ENCODE results near the gene PGF. TPM values are rescaled to one million over a fixed set of nuclear protein-coding genes. Genes with fewer than 3 reads are reported as not detected.
A peak's percentile ranks its signal among the peaks of the same experiment; 100 is the strongest.

PGF gene
- polyA plus RNA-seq, 3 donors, result 6.9 to 8.2 (median 7.0) TPM

GRCh38 chr14:74921987-74922751 is 33.2 kb downstream of the PGF start:
- DNase-seq (ENCODE audit: low read depth in 3 of 3, low spot score in 2 of 3), result no peak

DNA sequence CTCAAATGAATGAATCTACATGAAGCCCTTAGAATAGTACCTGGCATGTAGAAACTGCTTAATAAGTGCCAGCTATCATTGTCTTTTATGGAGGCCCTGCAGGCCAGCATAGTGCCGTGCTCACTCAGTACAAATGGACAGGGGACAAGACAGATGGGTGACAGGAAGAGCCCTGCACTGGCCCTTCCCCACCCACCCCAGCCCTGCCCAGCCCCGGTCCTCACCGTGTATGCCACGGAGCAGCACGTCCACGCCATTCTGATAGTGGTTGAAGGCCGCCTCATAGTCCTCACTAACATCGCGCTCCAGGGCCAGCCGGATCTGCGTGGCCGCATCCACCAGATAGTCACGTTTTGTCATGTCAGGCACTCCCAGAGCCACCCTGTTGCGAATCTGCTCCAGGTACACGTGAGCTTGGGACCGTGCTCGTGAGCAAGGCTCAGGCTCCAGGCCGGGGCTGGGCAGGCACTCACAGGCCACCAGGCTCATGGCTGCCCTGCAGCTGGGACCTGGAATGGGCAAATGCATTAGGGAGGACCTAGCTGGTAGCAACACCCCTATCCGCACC is 34.3 kb downstream of the PGF start:
- no peak for DNase-seq (ENCODE audit: low read depth in 3 of 3, low spot score in 2 of 3)

GRCh38 chr14:74920281-74920680 is 35.1 kb downstream of the PGF start:
- no peak for DNase-seq (ENCODE audit: low read depth in 3 of 3, low spot score in 2 of 3)

GRCh38 chr14:74919421-74920165 is 35.8 kb downstream of the PGF start:
- no peak for DNase-seq (ENCODE audit: low read depth in 3 of 3, low spot score in 2 of 3)

DNA sequence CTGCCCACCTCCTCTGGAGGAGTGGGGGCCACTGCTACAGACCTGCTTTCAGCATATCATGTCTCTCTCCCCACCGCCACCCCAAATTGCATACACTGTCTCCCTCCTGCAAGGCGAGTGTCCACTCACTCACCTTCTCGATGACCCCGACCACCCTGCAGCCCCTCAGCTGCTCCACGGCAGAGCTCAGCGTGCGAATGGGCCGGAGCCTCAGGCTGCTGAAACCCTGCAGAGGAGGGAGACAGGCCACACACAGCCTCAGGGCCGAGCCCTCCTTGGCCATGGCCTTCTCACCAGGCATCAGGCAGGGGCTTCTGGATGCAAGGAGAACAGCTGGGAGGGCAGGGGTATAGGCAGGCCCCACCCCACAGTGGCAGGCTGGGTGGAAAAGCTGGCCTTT is 37.0 kb downstream of the PGF start:
- DNase-seq (ENCODE audit: low read depth in 3 of 3, low spot score in 2 of 3), result no peak

- no peak for DNase-seq (ENCODE audit: low read depth in 3 of 3, low spot score in 2 of 3)
Observed at GRCh38 chr14:74917646-74918081, 37.7 kb downstream of the PGF start.

GRCh38 chr14:74917178-74917543 is 38.2 kb downstream of the PGF start:
- no peak for DNase-seq (ENCODE audit: low read depth in 3 of 3, low spot score in 2 of 3)

DNA sequence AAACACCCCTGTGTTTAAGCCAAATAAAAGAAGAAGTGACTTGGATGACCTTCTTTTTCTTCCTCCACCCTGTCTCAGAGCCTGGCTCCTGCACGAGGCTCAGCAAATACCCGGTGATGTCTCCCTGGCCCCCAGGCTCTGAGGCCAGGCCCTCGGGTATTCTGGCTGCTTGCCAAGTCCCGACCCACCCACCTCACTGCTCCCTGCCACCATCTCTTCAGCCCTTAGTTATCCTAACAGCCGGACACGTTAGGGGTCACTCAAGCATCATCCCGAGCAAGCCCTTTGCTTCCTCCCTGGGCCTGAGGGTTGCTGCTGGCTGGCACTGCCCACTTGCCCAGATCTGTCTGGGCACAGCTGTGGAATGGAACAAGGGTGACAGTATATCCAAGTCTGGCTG is 39.6 kb downstream of the PGF start:
- no peak for DNase-seq (ENCODE audit: low read depth in 3 of 3, low spot score in 2 of 3)

- DNase-seq (ENCODE audit: low read depth in 3 of 3, low spot score in 2 of 3), result no peak
Observed at GRCh38 chr14:74915426-74915825, 40.0 kb downstream of the PGF start.

DNA sequence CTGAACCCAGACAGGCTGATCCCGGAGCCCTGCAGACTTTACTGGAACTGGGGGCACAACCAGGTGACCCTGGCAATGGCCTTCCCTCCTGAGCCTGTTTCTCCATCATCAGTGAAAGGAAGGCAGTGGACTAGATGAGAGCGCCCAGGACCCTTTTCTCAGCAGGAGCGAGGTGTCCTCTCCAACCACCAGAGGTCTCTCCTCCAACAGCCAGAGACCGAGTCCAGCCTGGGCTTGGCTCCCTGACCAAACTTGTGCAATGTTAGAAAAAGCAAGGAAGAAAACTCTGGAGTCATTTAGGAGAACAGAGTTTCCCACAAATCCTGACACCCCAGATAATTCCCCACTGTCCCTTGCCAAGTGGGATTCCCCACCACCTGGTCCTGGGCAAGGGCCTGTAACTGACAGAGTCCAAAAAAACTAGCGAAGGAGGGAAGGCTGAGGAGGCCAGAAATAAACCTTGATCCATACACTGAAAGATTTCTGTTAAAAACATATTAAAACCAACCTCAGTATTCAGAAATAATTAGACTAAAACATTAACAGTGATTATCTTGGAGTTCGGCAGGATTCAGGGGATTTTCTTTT is 41.3 kb downstream of the PGF start:
- DNase-seq (ENCODE audit: low read depth in 3 of 3, low spot score in 2 of 3), result peak in 1 of 3 donors; percentile 54

DNA sequence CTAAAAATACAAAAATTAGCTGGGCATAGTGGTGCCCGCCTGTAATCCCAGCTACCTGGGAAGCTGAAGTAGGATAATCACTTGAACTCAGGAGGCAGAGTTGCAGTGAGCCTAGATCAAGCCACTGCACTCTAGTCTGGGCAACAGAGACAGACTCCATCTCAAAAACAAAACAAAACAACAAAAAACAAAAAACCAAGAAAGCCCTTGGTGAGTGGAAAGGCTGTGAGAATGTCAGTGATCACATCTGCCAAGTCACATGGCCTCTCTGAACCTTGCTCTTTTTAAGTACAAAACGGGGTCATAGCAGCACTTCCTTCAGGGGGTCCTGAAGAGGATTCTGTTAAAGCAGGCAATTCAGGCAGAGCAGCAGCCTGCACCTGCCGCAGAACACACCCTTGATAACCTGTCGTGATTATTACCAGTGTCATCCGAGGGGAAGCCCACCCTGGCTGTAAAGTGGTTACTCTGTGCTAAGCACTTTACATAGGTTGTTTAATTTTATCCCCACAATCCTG is 41.9 kb downstream of the PGF start:
- DNase-seq (ENCODE audit: low read depth in 3 of 3, low spot score in 2 of 3), result no peak

DNA sequence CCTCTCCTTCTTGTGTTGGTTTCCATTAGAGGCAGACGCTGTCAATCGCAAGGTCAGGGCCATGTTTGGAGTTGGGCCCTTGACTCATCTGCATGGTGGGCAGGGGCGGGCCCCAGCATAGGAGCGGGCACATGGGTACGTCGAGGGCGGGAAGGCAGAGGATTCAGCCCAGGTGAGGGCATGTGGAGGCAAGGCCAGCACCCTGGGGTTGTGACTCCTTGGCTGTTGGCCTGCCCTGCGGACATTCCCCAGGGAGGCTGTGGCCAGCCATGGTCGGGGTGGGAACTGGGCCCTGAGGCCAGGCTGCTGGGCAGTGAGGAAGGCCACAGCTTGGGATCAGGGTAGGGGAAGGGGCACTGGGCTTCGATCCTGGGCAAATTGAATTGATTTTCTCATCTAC is 42.6 kb downstream of the PGF start:
- DNase-seq (ENCODE audit: low read depth in 3 of 3, low spot score in 2 of 3), result no peak

- no peak for DNase-seq (ENCODE audit: low read depth in 3 of 3, low spot score in 2 of 3)
Observed at GRCh38 chr14:74912111-74912510, 43.3 kb downstream of the PGF start.

- DNase-seq (ENCODE audit: low read depth in 3 of 3, low spot score in 2 of 3), result no peak
Observed at GRCh38 chr14:74911704-74912103, 43.7 kb downstream of the PGF start.

DNA sequence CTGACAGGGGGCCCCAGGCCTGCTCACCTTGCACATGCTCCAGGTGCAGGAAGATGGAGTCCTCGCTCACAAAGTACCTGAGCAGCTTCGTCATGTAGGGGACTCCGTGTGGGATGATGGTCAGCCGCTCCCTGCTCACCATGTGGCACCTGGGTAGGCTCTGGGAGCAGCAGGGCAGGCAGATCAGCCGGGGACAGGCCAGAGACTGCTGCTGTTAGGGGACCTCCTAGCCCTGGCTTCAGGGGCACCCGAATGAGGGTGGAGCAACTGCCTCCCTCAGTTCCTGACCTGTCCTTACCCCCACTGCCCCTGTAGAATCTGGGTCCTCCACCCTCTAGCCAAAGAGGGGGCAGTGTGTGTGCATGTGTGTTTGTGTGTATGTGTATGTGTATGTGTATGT is 44.2 kb downstream of the PGF start:
- DNase-seq (ENCODE audit: low read depth in 3 of 3, low spot score in 2 of 3), result no peak

- no peak for DNase-seq (ENCODE audit: low read depth in 3 of 3, low spot score in 2 of 3)
Observed at GRCh38 chr14:74910556-74910955, 44.8 kb downstream of the PGF start.

- DNase-seq (ENCODE audit: low read depth in 3 of 3, low spot score in 2 of 3), result no peak
Observed at GRCh38 chr14:74909911-74910310, 45.5 kb downstream of the PGF start.

DNA sequence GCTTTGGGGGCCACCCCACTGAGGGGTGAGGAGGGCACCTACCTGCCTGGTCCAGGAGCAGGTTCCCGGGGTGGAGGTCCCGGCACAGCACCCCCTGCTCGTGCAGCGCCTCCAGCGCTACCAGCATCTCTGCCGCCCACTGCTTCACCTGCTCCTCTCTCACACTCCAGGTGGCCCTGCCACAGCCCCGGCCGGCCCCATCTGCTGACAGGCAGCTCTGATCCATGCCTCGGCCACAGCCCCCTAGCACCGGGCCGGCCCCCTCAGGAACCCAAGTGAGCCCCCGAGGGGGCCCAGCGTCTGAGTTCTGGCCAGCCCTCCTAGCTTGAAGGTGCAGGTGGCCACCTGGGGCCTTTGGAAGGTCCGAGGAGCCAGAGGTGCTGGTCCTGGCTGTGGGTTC is 45.9 kb downstream of the PGF start:
- DNase-seq (ENCODE audit: low read depth in 3 of 3, low spot score in 2 of 3), result no peak

DNA sequence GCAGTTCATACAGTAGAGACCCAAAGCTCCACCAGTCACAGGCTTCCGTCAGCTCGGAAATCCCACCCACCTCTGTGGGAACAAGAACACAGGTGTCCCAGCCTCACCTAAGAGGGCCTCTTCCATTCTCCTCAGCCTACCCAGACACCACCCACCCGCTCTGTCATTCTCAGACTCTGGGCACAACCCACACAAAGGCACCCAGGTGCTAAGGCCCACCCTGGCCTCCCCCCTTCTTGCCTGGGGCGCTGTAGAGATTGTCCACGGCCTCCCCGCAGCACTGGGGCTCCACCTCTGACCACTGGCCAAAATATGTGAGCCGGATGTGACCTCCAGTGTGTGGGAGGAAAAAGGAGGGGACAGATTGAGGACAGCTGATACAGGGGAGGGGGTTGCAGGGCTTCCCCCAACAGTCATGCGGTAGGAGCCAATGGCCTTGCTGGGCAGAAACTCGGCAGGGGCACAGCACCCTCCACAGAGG is 46.5 kb downstream of the PGF start:
- no peak for DNase-seq (ENCODE audit: low read depth in 3 of 3, low spot score in 2 of 3)

- DNase-seq (ENCODE audit: low read depth in 3 of 3, low spot score in 2 of 3), result no peak
Observed at GRCh38 chr14:74907744-74908143, 47.7 kb downstream of the PGF start.

DNA sequence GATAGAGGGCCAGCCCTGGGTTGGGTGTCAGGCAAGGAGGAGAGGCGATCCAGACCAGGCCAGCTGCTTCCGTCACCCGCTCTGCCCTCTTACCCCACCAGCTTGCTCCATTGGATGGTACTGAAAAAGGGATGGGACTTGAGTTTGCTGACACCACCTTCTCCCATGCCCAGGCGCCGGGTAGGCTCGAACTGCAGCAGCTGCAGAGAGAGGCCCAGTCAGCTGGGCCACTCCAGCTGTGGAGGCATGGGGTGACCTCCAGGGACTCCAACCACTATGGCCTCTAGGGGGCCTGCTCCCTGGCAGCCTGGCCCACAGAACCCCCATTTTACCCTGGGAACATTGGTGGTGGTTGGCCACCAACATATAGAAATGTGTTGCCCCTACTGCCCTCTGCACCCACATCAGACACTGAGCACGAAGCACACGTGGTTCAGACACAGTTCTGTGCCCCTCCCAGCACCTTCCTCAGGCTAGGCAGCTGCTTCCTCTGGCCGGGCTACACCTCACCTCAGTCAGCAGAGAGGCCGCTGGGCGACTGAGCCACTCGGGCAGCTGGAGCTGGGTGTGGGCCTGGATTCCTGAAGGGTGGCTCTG is 48.4 kb downstream of the PGF start:
- no peak for DNase-seq (ENCODE audit: low read depth in 3 of 3, low spot score in 2 of 3)

Data from right renal cortex interstitium (tissue), 3 donors.